Measurements from ENCODE around the gene RAB3C.

Gene RAB3C

DNA sequence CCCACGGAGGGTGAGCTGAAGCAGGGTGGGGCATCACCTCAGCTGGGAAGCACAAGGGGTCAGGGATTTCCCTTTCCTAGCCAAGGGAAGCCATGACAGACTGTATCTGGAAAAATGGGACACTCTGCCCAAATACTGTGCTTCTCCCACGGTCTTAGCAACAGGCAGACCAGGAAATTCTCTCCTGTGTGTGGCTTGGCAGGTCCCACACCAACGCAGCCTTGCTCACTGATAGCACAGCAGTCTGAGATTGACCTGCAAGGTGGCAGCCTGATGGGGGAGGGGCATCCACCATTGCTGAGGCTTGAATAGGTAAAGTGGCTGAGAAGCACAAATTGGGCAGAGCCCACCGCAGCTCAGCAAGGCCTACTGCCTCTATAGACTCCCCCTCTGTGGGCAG is 23.2 kb downstream of the RAB3C start:
- no peak for DNase-seq

DNA sequence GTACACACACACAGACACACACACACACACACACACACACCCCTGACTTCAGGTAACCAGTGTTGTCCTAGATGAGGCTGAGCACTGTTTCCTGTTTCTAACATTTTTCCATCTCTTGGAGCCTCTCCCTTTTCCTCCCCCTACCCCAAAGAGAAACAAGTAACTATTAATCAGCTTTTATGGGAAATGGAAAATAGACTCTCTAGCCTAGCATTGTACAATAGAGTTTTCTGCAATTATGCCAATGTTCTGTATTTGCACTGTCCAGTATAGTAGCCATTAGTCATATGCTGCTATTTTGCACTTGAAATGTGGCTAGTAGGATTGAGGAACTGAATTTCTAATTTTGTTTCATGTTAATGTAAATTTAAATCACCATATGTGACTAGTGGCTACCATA is 33.1 kb downstream of the RAB3C start:
- no peak for DNase-seq

DNA sequence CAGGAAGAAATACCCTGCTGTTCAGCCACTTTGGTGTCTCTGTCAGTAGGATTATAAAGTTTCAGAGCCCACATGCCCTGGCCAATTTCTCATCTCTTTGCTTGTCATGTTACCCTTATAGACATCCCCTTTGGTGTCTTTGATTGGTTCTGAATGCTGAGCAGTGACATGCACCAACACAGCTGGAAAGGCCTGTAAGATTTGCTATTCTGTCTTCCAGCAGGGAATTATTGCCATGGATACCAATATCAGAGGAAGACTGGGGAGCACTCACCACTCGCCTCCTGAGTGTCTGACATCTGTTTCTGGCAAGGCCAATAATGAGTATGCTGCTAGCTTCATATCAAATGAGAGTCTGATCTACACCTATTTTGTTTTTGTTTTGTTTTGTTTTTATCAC is 34.4 kb downstream of the RAB3C start:
- DNase-seq, result no peak

DNA sequence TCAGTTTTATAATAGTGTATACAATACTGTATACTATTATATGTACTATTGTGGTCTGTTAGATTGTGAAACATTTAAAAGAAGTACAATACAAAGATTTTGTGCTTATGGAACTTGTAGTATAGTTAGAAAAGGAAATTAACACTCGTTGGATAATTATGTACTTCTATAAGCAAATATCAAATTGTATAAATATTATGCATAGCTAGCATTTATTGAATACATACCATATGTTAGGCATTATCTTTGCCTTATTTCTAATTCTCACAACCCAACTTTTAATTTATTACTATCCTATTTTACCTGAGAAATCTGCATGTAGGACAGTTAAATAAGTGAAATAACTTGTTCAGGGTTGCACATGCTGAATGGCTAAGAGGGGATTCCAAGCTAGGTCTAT is 37.5 kb downstream of the RAB3C start:
- no peak for DNase-seq

DNA sequence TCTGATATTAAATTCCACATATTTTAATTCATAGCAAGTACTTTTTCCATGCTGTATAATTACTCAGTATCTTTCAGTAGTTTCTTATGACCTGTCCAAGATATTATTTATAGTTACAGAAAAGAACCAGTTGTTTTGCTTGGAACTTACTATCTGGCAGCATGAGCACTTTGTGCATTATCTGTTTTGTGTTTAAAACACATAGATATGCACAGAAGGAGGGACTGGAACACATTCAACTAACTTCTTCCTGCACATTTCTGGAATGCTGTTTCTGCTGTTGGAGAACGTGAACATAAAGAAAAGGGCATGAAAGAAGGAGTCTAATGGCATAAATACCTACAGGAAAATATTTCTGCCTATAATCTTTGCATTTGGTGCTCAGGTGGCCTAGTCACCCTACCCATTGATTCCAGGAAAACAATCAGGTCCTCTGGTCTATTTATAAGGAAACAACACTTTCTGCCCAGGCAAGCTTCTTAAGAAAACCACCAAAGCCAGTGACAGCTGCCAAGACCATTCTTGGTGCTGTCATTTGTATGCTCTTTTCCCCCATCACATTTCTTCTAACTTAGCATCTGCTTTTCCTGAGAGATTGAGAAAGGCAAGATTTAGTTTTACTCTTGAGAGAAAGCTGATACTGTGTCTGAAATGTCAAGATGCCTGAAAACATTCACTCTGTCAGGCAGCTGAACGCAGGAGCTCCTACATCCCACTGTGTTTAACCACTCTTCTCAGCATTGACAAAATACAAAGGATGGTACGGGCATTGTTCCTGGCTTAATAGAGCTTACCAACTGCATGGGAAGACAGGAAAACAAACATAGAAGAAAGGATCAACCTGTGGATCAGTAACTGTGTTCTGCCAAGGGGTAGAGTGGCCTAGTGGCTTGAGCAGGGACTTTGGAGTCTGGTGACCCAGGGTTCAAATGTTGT is 40.3 kb downstream of the RAB3C start:
- no peak for DNase-seq

DNA sequence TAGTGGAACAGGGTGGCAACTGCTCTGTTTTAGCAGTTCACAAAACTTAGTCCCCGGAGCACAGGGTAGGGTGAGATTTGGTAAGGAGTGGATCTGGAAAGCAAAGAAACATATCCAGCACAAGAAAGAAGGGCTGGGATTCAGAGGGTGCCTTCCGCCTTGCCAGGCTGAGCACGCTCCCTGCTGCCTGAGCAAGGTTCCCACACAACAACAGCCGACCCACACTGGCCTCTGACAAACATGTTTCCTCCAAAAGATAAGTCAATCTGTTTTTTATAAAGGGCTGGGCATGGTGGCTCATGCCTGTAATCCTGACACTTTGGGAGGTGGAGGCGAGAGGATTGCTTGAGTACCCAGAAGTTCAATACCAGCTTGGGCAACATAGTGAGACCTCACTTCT is 45.8 kb downstream of the RAB3C start:
- DNase-seq, result no peak

DNA sequence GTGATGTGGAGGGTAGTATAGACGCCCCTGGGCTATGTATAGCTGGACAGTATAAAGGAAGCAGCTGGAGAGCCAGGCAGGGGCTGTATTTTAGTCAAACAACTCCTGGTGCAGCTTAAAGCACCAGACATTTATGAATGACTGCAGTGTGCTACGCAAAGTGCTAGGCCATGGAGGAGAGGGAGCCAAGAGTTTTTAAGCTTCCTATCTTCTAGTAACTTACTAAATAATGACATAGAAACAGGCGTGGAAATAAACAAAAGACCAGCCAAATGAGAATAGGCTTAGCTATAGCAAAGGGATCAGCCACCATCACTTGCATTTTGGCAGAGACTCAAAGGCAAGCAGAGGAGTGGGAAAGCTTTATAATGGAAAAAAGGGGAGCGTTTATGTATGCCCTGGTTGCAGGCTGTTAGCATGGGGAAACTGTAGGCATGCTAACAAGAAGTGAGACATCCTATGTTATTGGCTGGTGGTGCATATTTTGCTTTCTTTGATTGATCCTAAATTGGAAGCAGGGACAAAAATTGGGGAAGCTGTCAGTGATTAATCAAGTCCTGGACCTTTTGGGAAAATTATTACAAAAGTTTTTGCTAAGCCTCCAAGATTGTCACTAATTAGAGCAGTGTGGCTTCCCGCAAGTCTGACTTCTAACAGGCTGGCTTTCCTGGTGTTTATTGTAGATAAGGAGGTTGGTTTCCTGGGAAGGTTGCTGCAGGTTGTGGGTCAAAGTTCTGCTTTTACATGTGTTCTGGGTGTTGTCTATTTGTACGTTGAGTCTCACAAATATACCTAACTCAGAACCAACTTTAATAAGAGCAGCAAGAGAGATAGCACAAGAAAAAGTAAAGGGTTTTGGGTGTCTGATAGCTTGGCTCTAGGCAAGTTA is 46.6 kb downstream of the RAB3C start:
- no peak for DNase-seq

DNA sequence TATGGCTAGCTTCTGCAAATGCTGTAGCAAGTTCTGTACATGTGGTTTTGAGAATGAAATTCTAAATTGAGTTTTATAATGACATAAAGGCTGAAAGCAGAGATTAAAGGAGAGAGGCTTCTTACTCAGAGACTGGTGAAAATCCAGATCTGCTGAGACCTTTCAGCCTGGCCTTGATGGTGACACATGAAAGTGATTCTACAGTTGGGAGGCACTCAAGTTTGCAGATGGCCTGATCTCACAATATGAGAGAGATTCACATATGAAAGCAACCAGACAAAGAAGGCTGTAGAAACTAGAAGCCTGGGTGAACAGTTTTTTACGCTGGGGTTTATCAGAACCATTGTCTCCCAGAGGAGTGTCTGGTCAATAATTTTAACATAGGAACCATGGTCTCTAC is 49.0 kb downstream of the RAB3C start:
- no peak for DNase-seq

DNA sequence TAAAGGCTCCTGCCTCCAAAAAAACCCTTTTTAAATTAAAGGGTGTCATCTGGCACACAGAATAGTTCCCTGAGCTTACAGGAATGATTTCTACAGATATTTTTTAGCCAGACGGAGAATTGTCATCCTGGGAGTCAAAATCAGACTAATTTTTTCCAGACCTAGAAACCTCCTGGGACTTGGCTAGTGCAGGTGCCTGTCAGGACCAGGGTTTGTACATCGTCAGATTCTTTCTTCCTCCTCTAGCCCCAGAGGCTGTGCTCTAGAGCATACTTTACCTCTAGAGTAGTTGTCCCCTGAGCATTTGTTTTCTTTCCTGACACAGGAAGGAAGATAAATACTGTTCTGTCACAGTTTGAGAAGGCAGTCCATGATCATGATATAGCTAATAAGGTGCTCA is 52.5 kb downstream of the RAB3C start:
- DNase-seq, result no peak

DNA sequence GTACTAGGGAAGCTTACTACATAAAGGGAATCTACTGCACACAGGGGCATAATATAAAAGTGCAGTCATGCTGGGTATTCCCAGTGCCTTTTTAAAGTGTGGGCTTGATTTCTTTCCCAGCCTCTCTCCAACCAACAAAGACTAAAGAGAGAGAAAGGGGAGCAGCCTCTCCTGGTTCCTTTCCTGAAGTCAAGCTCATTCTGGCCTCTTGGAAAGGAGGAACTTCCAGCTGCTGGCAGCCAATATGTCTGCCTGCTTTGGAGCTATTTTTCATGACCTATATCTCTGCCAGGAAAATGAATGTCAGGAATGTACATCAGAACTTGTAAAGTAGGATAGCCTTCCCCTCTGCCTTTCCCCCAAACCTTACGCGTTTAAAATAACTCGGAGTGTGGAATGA is 57.1 kb downstream of the RAB3C start:
- no peak for DNase-seq

DNA sequence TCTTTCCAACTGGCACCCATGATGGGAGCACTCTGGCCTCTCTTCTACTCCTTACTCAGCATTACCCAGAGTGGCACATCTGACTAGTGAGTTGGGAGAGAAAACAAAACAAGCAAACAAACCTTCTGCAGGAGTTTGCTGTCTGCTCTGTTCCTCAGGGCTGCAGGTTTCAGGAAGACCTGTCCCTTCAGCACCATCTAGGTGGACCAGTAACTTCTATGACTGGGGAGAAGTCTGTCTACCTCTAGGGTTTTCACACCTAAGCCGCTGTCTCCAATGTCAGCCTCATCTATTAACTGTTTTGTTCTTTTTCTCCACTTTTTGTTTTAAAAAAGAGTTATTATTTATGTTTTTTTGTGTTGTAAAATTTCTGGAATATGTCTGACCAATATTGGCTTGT is 58.7 kb downstream of the RAB3C start:
- no peak for DNase-seq

DNA sequence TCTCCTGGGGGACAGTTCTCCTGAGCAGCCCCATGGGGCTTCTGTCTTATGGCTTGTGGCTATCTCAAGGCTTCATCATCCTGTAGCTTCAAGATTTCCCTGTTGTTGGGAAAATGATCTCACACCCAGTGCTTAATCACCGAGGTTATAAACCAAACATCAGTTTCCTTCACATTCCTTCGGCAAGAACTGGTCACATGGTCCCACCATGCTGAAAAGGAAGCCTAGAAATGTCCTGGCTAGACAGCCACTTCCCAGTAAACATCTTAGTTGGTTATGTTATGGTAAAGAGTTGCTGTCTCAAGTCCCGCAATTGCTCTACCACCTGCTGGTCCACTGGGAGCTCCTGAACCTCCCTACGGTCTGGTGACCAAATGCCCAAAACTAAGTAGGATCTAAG is 66.0 kb downstream of the RAB3C start:
- DNase-seq, result no peak

DNA sequence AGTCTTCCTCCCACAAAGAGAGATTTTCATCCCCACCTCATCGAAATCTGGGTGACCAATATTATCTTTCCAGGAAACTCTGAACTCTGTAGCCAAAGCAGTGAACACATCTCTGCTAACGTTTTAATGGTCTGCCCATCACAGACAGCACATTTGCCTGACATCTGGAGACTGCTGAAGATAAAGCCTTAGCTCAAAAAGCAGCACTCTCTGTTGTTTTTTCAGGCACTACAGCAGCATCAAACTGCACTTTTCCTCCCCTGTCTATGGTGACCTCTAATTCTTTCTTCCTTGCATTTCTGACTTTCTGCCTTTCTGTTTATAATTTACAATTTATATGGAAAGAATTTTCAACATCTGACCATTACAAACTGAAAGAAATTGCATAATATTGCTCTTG is 66.8 kb downstream of the RAB3C start:
- DNase-seq, result no peak

DNA sequence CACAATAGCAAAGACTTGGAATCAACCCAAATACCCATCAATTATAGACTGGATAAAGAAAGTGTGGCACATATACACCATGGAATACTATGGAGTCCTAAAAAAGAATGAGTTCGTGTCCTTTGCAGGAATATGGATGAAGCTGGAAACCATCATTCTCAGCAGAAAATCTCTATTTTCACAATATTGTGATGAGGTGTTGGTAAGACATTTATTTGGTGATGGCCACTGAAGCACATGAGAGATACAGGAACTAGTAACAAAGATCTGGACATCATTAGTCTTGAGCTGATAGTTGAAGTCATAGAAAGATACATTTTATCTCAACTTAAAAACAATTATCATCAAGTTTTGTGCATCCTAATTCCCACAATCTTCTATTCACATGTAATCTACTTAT is 70.6 kb downstream of the RAB3C start:
- DNase-seq, result no peak

DNA sequence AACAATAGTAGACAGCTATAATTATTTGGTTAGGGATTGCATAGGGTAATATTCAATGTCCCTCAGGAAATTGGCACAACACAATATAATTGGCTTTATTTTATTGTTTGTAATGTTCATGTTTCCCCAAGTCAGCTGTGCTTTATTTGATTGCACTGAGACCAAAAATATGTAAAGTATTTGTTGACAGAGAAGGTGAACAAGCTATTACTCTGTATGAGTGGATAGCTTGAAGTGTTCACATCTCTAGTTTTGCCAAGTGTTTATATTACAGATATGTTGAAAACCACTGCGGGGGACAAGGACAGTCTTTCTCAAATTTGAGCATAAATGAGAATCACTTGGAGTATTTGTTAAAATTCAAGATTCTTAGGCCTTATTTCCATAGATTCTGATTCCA is 83.3 kb downstream of the RAB3C start:
- DNase-seq, result no peak

DNA sequence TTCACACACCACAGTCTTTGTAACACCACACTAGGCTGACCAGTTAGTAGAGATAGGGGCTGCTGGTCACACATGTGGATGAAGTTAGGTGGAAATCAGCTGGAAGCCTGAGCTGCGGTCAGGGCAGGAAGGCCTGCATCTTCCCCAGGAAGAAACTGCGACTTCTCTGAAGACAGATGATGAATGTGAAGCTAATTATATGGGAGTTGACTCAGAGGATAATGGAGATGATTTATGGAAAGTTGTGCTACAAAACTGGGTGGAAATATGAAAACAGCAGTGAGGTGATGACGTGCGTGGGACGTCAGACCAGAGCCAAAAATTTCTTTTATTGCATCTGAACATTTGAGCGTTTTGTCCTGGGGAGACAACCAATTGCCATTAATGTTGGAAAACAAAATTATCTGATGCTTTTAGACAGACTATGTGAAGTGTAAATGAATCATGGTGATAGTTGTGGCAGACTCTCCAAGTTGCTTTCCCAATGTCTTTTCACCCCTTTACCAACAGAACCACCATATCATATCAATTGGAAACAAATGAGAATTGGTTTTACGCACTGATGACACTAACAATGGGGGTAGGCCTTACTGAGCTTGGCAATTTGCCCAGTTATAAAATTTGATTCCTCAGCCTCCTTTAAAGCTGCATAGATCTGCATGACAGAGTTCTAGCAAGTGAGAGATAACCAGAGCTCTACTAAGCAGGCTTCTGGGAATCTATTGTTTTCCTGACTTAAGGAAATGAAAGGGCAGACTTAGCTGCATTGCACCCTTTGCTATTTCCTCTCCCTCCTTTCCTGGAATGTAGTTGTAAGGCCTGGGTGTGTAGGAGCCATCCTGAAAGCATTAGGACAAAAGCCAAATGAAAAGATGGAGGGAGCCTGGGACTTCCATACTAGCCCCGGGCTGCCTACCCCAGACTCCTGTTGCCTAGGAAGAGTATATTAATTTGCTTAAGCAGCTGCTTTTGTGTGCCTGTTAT is 84.0 kb downstream of the RAB3C start:
- no peak for DNase-seq

DNA sequence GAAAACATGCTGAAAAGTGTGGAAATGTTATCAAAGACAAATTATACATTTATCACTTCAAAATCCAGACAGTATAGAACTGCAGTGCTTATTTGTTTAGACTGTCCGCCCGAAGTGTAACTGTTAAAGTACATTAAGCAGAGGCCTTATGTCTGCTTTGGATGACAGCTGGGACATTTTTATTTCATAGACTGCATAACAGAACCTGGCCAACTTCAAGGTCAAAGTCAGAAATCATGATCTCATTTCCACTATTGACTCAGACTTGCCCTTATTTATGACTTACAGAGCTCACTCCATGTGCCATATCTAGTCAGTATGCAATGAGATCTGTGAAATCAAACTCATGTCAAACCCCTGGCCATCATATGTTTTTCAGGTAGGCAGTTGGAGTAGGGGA is 87.7 kb downstream of the RAB3C start:
- DNase-seq, result no peak

DNA sequence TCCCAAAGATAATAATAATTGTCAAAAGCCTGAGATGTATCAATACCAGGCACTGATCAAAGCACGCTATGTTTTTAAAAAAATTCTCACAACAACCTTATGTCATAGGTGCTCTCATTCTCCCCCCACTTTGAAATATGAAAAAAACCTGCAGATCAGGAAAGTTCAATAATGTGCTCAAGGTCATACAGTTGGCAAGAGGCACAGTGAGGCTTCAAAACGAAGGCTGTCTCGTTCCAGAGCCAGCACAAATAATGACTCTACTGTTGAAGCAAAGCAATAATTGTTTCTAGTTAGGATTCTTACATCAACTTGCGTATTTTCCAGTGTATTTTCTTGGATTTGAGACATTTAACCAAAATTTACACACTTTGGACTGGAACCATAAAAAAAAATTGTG is 88.3 kb downstream of the RAB3C start:
- no peak for DNase-seq

DNA sequence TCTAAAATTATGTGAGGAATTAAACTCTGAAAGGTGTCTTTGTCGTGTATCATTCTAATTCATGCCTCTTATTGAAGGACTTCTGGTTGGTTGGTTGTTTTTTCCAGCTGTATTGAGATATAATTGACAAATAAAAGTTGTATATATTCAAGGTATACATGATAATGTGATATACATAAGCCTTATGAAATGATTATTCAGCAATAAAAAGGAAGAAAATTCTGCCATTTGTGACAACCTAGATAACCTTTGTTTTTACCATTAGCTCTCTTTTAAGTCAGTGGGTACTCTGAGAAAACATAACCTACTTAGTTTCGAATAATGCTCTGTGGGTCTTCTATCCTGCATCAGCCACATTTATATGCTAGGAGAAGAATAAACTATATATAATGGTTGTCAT is 89.6 kb downstream of the RAB3C start:
- no peak for DNase-seq

DNA sequence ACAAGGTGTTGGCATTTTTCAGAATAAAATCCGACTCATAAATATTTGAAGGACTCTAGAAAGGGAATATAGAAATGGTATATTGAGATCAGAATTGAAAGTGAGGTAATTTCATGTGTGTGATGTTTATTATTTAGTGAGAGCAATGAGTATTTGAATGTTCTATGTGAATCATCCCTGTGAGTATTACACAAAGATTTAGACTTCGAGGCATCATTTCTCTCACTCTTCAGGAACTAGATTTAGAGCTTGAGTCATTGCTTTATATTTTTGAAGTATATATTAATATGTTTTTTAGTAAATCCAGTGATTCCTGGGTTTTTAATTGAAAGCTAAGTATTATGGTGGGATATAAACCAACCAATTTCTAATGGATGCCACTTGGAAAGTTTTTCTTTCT is 91.2 kb downstream of the RAB3C start:
- DNase-seq, result no peak

DNA sequence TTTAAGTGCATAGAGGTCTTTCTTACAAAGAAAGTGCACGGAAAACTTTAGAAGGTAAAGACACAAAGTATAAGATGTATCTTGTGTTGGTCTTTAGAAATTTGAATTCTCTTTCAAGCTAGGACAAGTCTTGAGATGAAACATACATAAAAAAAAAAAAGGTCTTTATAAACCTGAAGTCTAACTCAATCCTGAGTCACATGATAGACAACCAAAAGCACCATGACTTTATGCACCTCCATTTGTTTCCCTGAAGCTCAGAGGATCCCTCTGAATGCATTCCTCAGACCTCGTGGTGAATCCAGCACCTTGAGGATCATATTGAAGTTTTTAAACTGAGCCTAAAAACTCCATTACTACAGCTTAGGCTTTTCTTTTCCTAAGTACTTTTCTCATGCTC is 91.8 kb downstream of the RAB3C start:
- DNase-seq, result no peak

DNA sequence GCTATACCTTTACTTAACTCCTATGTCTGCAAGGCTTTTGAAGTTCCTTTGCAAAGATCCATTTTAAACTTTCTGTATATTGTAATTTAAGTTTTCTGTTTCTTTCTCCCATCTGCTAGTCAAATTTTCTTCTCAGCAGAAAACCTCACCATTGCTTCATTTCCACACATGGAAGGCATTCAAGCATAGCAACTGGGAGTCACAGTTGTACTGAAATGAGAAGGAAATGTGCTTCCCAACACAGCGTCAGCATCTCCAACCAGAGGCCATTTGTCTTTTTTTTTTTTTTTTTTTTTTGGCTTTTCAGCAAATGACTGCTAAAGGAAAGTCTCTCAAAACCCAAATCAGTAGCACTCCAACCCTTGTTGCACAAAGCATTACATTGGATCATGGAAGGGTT is 92.5 kb downstream of the RAB3C start:
- no peak for DNase-seq

DNA sequence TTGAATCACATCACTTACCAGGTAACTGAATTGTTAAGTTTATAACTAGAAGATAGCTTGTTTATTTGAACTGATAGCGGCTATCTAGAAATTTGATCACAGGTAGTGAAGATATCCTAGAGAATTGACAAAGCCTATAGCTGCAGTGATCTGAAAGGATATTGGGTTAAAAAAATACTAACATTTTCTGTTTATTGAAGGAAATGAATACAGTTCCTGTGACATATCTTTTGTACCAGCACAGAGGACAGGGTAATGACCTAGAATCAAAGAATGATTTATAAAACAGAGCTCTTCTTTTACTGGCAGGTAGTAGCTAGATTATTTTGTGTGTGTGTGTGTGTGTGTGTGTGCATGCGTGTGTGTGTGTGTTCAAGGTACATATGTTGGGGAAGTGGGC is 94.8 kb downstream of the RAB3C start:
- DNase-seq, result no peak
